HepG2 (cell line): ENCODE results near the gene FAM3A. TPM values are rescaled to one million over a fixed set of nuclear protein-coding genes. Genes with fewer than 3 reads are reported as not detected.

Source experiments
- HNF4G ChIP-seq, 2 experiments: sonication (generic) in 1 of 2; formaldehyde crosslinking in 1 of 2; IDR thresholded peaks; 2 replicates each; pipeline versions ENCODE4 v1.4.0 to v1.6.1; 2011 to 2020; ENCODE audit warnings: borderline replicate concordance in 2 of 2, low read depth in 2 of 2, mild to moderate bottlenecking in 2 of 2, low read length in 1 of 2, missing genetic modification reagents in 1 of 2, moderate library complexity in 1 of 2
- MAF1 ChIP-seq: sonication (generic); formaldehyde crosslinking; IDR thresholded peaks from 2 replicates; pipeline ENCODE4 v1.5.0; 2020; ENCODE audit warnings: missing genetic modification reagents, borderline replicate concordance
- SOX5 ChIP-seq: IDR thresholded peaks from 2 replicates; pipeline ENCODE4 v1.6.1; 2016; ENCODE audit warnings: borderline replicate concordance
- ZMYM4 ChIP-seq: sonication (generic); formaldehyde crosslinking; IDR thresholded peaks from 2 replicates; pipeline ENCODE4 v1.8.1; 2023; ENCODE audit warnings: mild to moderate bottlenecking, missing genetic modification reagents
- ZNF451 ChIP-seq: sonication (generic); formaldehyde crosslinking; IDR thresholded peaks from 2 replicates; pipeline ENCODE4 v1.5.0; 2020; ENCODE audit warnings: mild to moderate bottlenecking, missing genetic modification reagents
- polyA plus RNA-seq, 8 experiments: library from polyadenylated mRNA; depleted of rRNA in 3 of 8; stranded (reverse) in 7 of 8; unstranded in 1 of 8; fragments of >200 nt; fragmentation: Illumina TruSeq in 4 of 8; extraction: Trizol in 4 of 8; gene quantifications; 2 replicates each; pipeline versions ENCODE4 v1.2.1 to v1.2.3, GENCODE V29; 2011 to 2016; ENCODE audit warnings: low read depth in 4 of 8, missing spikeins in 1 of 8, mixed read lengths in 1 of 8; ENCODE audit not compliant: insufficient read depth in 1 of 8
- total RNA-seq, 5 experiments: library from RNA; depleted of rRNA; stranded (reverse); fragments of >200 nt; fragmentation: Illumina TruSeq; extraction: Trizol; gene quantifications; 2 replicates each; pipeline ENCODE4 v1.2.3, GENCODE V29; 2016; ENCODE audit warnings: low read depth in 1 of 5
- TF ChIP-seq, protein P1 (sequence below): sonication (generic); formaldehyde crosslinking; IDR thresholded peaks from 2 replicates; pipeline ENCODE4 v1.5.1; 2020; ENCODE audit warnings: missing genetic modification reagents, mild to moderate bottlenecking, borderline replicate concordance
- TF ChIP-seq, protein P2 (sequence below): conservative IDR thresholded peaks from 2 replicates; pipeline ENCODE4 v1.6.1; 2018; ENCODE audit warnings: missing genetic modification reagents
- TF ChIP-seq, protein P3 (sequence below), 2 experiments: sonication (generic) in 1 of 2; formaldehyde crosslinking in 1 of 2; IDR thresholded peaks; 2 replicates each; pipeline versions ENCODE4 v1.6.1 to v1.9.0; 2014 to 2022; ENCODE audit warnings: antibody characterized with exemption in 1 of 2, borderline replicate concordance in 1 of 2, inconsistent platforms in 1 of 2, low read depth in 1 of 2, missing genetic modification reagents in 1 of 2
- TF ChIP-seq, protein P4 (sequence below): sonication (generic); formaldehyde crosslinking; IDR thresholded peaks from 2 replicates; pipeline ENCODE4 v1.4.0; 2020; ENCODE audit warnings: mild to moderate bottlenecking, missing genetic modification reagents

Gene FAM3A
- total and polyA plus RNA-seq, 2 of the 13 experiments (the other 11 are each of a cell fraction or from before 2014, with no cell fraction given), result 11.2 to 22.7 TPM

DNA sequence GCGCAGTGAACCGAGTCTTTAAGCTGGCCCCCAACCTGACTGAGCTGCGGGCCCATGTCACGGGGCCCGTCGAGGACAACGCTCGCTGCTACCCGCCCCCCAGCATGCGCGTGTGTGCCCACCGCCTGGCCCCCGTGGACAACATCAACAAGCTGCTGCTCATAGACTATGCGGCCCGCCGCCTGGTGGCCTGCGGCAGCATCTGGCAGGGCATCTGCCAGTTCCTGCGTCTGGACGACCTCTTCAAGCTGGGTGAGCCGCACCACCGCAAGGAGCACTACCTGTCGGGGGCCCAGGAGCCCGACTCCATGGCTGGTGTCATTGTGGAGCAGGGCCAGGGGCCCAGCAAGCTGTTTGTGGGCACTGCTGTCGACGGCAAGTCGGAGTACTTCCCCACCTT, 55.7 kb downstream of the FAM3A start (continued):
- TF ChIP-seq MAF1 (CRISPR knock-in tag), result no peak
- TF ChIP-seq, protein P1, sequence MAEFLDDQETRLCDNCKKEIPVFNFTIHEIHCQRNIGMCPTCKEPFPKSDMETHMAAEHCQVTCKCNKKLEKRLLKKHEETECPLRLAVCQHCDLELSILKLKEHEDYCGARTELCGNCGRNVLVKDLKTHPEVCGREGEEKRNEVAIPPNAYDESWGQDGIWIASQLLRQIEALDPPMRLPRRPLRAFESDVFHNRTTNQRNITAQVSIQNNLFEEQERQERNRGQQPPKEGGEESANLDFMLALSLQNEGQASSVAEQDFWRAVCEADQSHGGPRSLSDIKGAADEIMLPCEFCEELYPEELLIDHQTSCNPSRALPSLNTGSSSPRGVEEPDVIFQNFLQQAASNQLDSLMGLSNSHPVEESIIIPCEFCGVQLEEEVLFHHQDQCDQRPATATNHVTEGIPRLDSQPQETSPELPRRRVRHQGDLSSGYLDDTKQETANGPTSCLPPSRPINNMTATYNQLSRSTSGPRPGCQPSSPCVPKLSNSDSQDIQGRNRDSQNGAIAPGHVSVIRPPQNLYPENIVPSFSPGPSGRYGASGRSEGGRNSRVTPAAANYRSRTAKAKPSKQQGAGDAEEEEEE (CRISPR knock-in tag), result no peak
- no peak for TF ChIP-seq HNF4G (IDR thresholded peaks at IDR 0.05; ENCODE audit: borderline replicate concordance, low read depth, low read length)
- TF ChIP-seq HNF4G (CRISPR knock-in tag; IDR thresholded peaks at IDR 0.05; ENCODE audit: borderline replicate concordance, low read depth), result no peak
- TF ChIP-seq, protein P2, sequence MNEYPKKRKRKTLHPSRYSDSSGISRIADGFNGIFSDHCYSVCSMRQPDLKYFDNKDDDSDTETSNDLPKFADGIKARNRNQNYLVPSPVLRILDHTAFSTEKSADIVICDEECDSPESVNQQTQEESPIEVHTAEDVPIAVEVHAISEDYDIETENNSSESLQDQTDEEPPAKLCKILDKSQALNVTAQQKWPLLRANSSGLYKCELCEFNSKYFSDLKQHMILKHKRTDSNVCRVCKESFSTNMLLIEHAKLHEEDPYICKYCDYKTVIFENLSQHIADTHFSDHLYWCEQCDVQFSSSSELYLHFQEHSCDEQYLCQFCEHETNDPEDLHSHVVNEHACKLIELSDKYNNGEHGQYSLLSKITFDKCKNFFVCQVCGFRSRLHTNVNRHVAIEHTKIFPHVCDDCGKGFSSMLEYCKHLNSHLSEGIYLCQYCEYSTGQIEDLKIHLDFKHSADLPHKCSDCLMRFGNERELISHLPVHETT (CRISPR knock-in tag), result no peak
- TF ChIP-seq, protein P3, sequence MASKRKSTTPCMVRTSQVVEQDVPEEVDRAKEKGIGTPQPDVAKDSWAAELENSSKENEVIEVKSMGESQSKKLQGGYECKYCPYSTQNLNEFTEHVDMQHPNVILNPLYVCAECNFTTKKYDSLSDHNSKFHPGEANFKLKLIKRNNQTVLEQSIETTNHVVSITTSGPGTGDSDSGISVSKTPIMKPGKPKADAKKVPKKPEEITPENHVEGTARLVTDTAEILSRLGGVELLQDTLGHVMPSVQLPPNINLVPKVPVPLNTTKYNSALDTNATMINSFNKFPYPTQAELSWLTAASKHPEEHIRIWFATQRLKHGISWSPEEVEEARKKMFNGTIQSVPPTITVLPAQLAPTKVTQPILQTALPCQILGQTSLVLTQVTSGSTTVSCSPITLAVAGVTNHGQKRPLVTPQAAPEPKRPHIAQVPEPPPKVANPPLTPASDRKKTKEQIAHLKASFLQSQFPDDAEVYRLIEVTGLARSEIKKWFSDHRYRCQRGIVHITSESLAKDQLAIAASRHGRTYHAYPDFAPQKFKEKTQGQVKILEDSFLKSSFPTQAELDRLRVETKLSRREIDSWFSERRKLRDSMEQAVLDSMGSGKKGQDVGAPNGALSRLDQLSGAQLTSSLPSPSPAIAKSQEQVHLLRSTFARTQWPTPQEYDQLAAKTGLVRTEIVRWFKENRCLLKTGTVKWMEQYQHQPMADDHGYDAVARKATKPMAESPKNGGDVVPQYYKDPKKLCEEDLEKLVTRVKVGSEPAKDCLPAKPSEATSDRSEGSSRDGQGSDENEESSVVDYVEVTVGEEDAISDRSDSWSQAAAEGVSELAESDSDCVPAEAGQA (IDR thresholded peaks at IDR 0.05; ENCODE audit: low read depth), result no peak
- TF ChIP-seq, protein P3 (CRISPR knock-in tag; IDR thresholded peaks at IDR 0.05; ENCODE audit: borderline replicate concordance), result no peak
- TF ChIP-seq, protein P4, sequence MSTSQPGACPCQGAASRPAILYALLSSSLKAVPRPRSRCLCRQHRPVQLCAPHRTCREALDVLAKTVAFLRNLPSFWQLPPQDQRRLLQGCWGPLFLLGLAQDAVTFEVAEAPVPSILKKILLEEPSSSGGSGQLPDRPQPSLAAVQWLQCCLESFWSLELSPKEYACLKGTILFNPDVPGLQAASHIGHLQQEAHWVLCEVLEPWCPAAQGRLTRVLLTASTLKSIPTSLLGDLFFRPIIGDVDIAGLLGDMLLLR (CRISPR knock-in tag), result no peak
- no peak for TF ChIP-seq ZNF451 (CRISPR knock-in tag)
- no peak for TF ChIP-seq ZMYM4 (CRISPR knock-in tag)
- no peak for TF ChIP-seq SOX5 (CRISPR knock-in tag)
